SK-N-SH (cell line): ENCODE results near the gene AHNAK2. TPM values are rescaled to one million over a fixed set of nuclear protein-coding genes. Genes with fewer than 3 reads are reported as not detected.

Source experiments
- CTCF ChIA-PET: fragments of 300-600, 350-600 bp; formaldehyde crosslinking; extraction: SDS; loops from one replicate; lab custom pipeline; 2021; lab: Yijun Ruan, JAX
- POLR2A ChIA-PET: fragments of 350-600 bp; sonication (Branson Sonifier 250); formaldehyde crosslinking; extraction: SDS; loops from one replicate; lab custom pipeline; 2020; ENCODE audit warnings: antibody characterized with exemption, inconsistent platforms; lab: Yijun Ruan, JAX
- DNase-seq: peaks from one replicate; pipeline ENCODE4 v3.0.0; 2012
- H2AFZ ChIP-seq: fragments of 200-600 bp; sonication (generic); 2 replicates; pipeline ENCODE4 v1.8.1; 2016; ENCODE audit warnings: antibody characterized with exemption, mild to moderate bottlenecking, low read depth
- H3F3A ChIP-seq: fragments of 200-600 bp; sonication (generic); replicated peaks from 2 replicates; pipeline ENCODE3; 2016; ENCODE audit warnings: antibody characterized with exemption, mild to moderate bottlenecking; ENCODE audit not compliant: insufficient read depth
- H3K27ac ChIP-seq, 2 experiments: fragments of 200-500 bp in 1 of 2; fragments of 200-600 bp in 1 of 2; sonication (Bioruptor generic) in 1 of 2; sonication (generic), shearing (Covaris generic) in 1 of 2; 2 replicates each; pipeline versions ENCODE4 v1.5.1 to v1.6.1; 2014 to 2016; ENCODE audit warnings: low read depth in 2 of 2, inconsistent platforms in 1 of 2, low read length in 1 of 2, mild to moderate bottlenecking in 1 of 2, mixed read lengths in 1 of 2
- H3K27me3 ChIP-seq: fragments of 200-600 bp; sonication (generic), shearing (Covaris generic); 2 replicates; pipeline ENCODE4 v1.6.1; 2016; ENCODE audit warnings: mixed run types; ENCODE audit not compliant: insufficient read depth
- H3K36me3 ChIP-seq, 2 experiments: fragments of 200-500 bp in 1 of 2; fragments of 200-600 bp in 1 of 2; sonication (Bioruptor generic) in 1 of 2; sonication (generic) in 1 of 2; replicated peaks in 1 of 2; 2 replicates each; pipeline versions ENCODE3 to v1.5.1; 2014 to 2016; ENCODE audit warnings: low read length in 1 of 2, mild to moderate bottlenecking in 1 of 2; ENCODE audit not compliant: insufficient read depth in 2 of 2, control insufficient read depth in 1 of 2
- H3K4me1 ChIP-seq, 2 experiments: fragments of 200-500 bp in 1 of 2; fragments of 200-600 bp in 1 of 2; sonication (Bioruptor generic) in 1 of 2; sonication (generic), shearing (Covaris generic) in 1 of 2; 2 replicates each; pipeline versions ENCODE4 v1.5.1 to v1.6.1; 2014 to 2016; ENCODE audit warnings: low read depth in 1 of 2, low read length in 1 of 2, mixed run types in 1 of 2; ENCODE audit not compliant: insufficient read depth in 2 of 2, control insufficient read depth in 1 of 2
- H3K4me2 ChIP-seq: fragments of 200-600 bp; sonication (generic), shearing (Covaris generic); 2 replicates; pipeline ENCODE4 v1.6.1; 2017; ENCODE audit warnings: mixed run types
- H3K4me3 ChIP-seq, 2 experiments: fragments of 200-500 bp in 1 of 2; fragments of 200-600 bp in 1 of 2; sonication (Bioruptor generic) in 1 of 2; sonication (generic), shearing (Covaris generic) in 1 of 2; 2 replicates each; pipeline versions ENCODE4 v1.5.1 to v1.8.1; 2014 to 2016; ENCODE audit warnings: low read depth in 2 of 2, inconsistent platforms in 1 of 2, low read length in 1 of 2, mild to moderate bottlenecking in 1 of 2, mixed read lengths in 1 of 2, moderate library complexity in 1 of 2
- H3K79me2 ChIP-seq: fragments of 200-600 bp; sonication (generic); 2 replicates; pipeline ENCODE4 v1.8.1; 2017; ENCODE audit warnings: mild to moderate bottlenecking; ENCODE audit not compliant: insufficient read depth
- H3K9ac ChIP-seq: fragments of 200-600 bp; sonication (generic); 2 replicates; pipeline ENCODE4 v1.6.1; 2017; ENCODE audit warnings: mixed run types
- H3K9me2 ChIP-seq: fragments of 200-600 bp; sonication (generic); 2 replicates; pipeline ENCODE4 v1.6.1; 2017; ENCODE audit warnings: mixed run types
- H3K9me3 ChIP-seq: fragments of 200-600 bp; sonication (generic); 2 replicates; pipeline ENCODE4 v1.6.1; 2017; ENCODE audit warnings: mixed run types, mild to moderate bottlenecking, moderate library complexity
- H4K20me1 ChIP-seq: fragments of 200-600 bp; sonication (generic); 2 replicates; pipeline ENCODE4 v1.6.1; 2017; ENCODE audit warnings: mild to moderate bottlenecking, mixed run types; ENCODE audit not compliant: insufficient read depth
- CHD2 ChIP-seq: fragments of 150-350 bp; IDR thresholded peaks from 2 replicates; pipeline ENCODE4 v1.6.1; 2018; ENCODE audit warnings: low read length; ENCODE audit not compliant: partially characterized antibody
- ELF1 ChIP-seq: IDR thresholded peaks from 2 replicates; pipeline ENCODE4 v1.4.0; 2012
- EP300 ChIP-seq, 2 experiments: IDR thresholded peaks; 2 replicates each; pipeline versions ENCODE4 v1.4.0 to v1.6.1; 2012; ENCODE audit warnings: borderline replicate concordance in 1 of 2, low read depth in 1 of 2, low read length in 1 of 2
- EZH2phosphoT487 ChIP-seq: fragments of 200-600 bp; sonication (generic); IDR thresholded peaks from 2 replicates; pipeline ENCODE4 v1.6.1; 2017; ENCODE audit warnings: low read depth, mixed run types, mild to moderate bottlenecking, antibody characterized with exemption, moderate library complexity, borderline replicate concordance
- FOXJ3 ChIP-seq: sonication (generic); formaldehyde crosslinking; IDR thresholded peaks from 2 replicates; pipeline ENCODE4 v1.5.1; 2020; ENCODE audit warnings: mild to moderate bottlenecking, missing genetic modification reagents
- FOXM1 ChIP-seq: IDR thresholded peaks from 2 replicates; pipeline ENCODE4 v1.4.0; 2012; ENCODE audit warnings: low read depth, mild to moderate bottlenecking
- GATA2 ChIP-seq: sonication (generic); formaldehyde crosslinking; IDR thresholded peaks from 2 replicates; pipeline ENCODE4 v1.5.0; 2020; ENCODE audit warnings: mild to moderate bottlenecking, missing genetic modification reagents
- RAD21 ChIP-seq: IDR thresholded peaks from 2 replicates; pipeline ENCODE4 v1.6.1; 2012; ENCODE audit warnings: mild to moderate bottlenecking, low read length
- RFX5 ChIP-seq: IDR thresholded peaks from 2 replicates; pipeline ENCODE4 v1.6.1; 2012; ENCODE audit warnings: mild to moderate bottlenecking, improper control_type of control experiment, low read length
- RXRA ChIP-seq: IDR thresholded peaks from 2 replicates; pipeline ENCODE4 v1.4.0; 2012; ENCODE audit warnings: low read depth, mild to moderate bottlenecking, borderline replicate concordance
- SMC3 ChIP-seq: IDR thresholded peaks from 2 replicates; pipeline ENCODE4 v1.6.1; 2012; ENCODE audit warnings: low read depth, low read length, improper control_type of control experiment
- TAF1 ChIP-seq: IDR thresholded peaks from 2 replicates; pipeline ENCODE4 v1.6.1; 2012; ENCODE audit warnings: low read depth, mild to moderate bottlenecking, low read length, moderate library complexity, borderline replicate concordance
- WGBS: methylation state at CpG from one replicate; pipeline ENCODE4 v1.1.6; 2017; ENCODE audit warnings: low lambda C conversion rate; 5-methylcytosine and 5-hydroxymethylcytosine counted together
- polyA plus RNA-seq, 3 experiments: library from polyadenylated mRNA; depleted of rRNA; stranded (reverse); fragments of >200 nt; gene quantifications; 2 replicates each; pipeline ENCODE4 v1.2.3, GENCODE V29; 2012
- TF ChIP-seq, protein P1 (sequence below): IDR thresholded peaks from 2 replicates; pipeline ENCODE4 v1.4.0; 2012; ENCODE audit warnings: low read depth, borderline replicate concordance
- TF ChIP-seq, protein P2 (sequence below): fragments of 150-350 bp; IDR thresholded peaks from 2 replicates; pipeline ENCODE4 v1.6.1; 2016; ENCODE audit warnings: mild to moderate bottlenecking, low read depth, low read length
- TF ChIP-seq, protein P3 (sequence below): fragments of 200-600 bp; sonication (generic); IDR thresholded peaks from 2 replicates; pipeline ENCODE4 v1.6.1; 2017; ENCODE audit warnings: antibody characterized with exemption, mild to moderate bottlenecking, moderate library complexity

Gene AHNAK2
- polyA plus RNA-seq, 1 of the 3 experiments (the other 2 are of a cell fraction) = 33.5 TPM

DNA sequence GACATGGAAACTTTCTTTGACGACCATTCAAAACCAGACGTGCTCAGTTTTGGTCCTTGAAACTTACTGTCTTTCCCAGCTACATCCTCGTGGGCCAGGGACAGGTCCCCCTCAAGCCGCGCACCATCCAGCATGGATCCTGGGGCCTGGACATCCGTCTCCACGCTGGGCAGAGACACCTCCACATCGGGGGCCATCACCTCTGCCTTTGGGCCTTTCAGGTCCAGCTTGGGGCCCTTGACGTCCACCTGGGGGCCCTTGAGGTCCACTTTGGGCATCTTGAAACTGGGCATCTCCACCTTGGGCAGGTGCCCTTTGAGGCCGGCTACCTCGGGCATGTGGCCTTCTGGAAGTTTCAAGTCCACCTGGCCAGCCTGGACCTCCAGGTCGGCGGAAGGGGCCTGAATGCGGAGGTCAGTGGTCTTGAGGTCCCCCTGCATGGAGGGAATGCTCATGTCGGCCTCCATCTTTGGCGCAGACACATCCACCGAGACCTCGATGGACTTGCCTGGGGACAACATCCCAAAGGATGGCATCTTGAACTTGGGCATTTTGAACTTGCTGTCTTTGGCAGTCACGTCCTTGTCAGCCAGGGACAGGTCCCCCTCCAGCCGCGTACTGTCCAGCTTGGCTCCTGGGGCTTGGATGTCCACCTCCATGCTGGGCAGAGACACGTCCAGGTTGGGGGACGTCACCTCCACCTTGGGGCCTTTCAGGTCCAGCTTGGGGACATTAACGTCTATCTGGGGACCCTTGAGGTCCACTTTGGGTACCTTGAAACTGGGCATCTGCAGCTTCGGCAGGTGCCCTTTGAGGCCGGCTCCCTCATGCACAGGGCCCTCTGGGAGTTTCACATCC lies 36.4 kb downstream of the AHNAK2 start:
- no peak for DNase-seq
- Histone ChIP-seq H2AFZ (no peak overlapping the region), H3K4me1 (no peaks in the 10 kb centered on the region), H3K36me3 (peaks cover 7 to 24% of the 10 kb centered on the region in 2 experiments), H3K79me2 (no peaks in the 10 kb centered on the region), H3K27me3 (no peaks in the 10 kb centered on the region), H4K20me1 (no peaks in the 10 kb centered on the region), H3K27ac (no peak overlapping the region), H3K9me3 (no peaks in the 10 kb centered on the region), H3K9me2 (no peaks in the 10 kb centered on the region), H3K4me2 (no peak overlapping the region), H3F3A (peaks cover 3% of the 10 kb centered on the region), H3K4me3 (no peak overlapping the region), H3K9ac (no peak overlapping the region)
- ChIA-PET POLR2A (no interaction called here), CTCF (no interaction called here)
- TF ChIP-seq FOXJ3 (CRISPR knock-in tag) (no peak), RXRA (no peak), RAD21 (no peak)
- WGBS = 79% methylated on average over 15 of the region's 26 CpGs

DNA sequence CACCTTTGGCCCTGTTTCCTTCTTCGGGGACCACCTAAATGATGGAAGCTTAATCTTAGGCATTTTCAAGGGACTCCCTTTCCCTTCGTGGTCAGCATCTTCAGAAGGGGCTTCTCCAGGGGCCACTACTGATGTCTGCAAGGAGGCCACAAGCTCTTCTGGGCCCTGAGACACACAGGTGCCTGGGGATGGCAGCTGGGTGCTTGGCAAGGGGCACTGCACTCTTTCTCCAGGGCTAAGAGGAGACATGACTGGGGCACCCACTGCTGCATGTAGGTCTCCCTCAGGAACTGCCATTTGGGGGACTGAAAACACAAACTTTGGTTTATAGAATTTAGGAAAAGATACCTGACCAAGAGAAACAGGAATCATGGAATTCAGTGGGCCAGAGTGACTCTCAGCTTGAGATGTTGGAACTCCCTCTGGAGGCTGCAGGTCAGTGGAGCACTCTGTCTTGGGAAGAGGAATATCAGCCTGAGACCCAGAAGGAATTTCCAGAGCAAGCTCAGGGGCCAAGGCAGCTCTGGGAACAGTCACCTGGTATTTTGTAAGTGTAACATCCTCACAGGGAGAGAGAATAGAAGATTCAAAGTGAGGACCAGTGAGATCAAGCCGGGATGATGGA lies 37.5 kb downstream of the AHNAK2 start:
- Histone ChIP-seq H3K9ac (no peak overlapping the region), H3K9me2 (no peaks in the 10 kb centered on the region), H3K27me3 (no peaks in the 10 kb centered on the region), H2AFZ (no peak overlapping the region), H4K20me1 (no peaks in the 10 kb centered on the region), H3K4me1 (no peaks in the 10 kb centered on the region), H3K9me3 (no peaks in the 10 kb centered on the region), H3K4me2 (no peak overlapping the region), H3F3A (peaks cover 3% of the 10 kb centered on the region), H3K36me3 (peaks cover 7 to 24% of the 10 kb centered on the region in 2 experiments), H3K27ac (no peak overlapping the region), H3K4me3 (no peak overlapping the region), H3K79me2 (no peaks in the 10 kb centered on the region)
- WGBS = 69% methylated on average over 3 of the region's 3 CpGs
- CTCF ChIA-PET = interaction anchor here (1.5 to 2.4 kb wide), 4 partner anchors 23 to 105 kb away, joined by 3 to 12 read pairs (median 6); no protein-coding TSS in a partner anchor
- DNase-seq = no peak
- no peak for TF ChIP-seq RFX5
- TF ChIP-seq, protein P1, sequence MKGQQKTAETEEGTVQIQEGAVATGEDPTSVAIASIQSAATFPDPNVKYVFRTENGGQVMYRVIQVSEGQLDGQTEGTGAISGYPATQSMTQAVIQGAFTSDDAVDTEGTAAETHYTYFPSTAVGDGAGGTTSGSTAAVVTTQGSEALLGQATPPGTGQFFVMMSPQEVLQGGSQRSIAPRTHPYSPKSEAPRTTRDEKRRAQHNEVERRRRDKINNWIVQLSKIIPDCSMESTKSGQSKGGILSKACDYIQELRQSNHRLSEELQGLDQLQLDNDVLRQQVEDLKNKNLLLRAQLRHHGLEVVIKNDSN = no peak
- TF ChIP-seq RAD21 = peak; percentile 8; the same call in 1 of the 2 replicates
- POLR2A ChIA-PET = no interaction called here

DNA sequence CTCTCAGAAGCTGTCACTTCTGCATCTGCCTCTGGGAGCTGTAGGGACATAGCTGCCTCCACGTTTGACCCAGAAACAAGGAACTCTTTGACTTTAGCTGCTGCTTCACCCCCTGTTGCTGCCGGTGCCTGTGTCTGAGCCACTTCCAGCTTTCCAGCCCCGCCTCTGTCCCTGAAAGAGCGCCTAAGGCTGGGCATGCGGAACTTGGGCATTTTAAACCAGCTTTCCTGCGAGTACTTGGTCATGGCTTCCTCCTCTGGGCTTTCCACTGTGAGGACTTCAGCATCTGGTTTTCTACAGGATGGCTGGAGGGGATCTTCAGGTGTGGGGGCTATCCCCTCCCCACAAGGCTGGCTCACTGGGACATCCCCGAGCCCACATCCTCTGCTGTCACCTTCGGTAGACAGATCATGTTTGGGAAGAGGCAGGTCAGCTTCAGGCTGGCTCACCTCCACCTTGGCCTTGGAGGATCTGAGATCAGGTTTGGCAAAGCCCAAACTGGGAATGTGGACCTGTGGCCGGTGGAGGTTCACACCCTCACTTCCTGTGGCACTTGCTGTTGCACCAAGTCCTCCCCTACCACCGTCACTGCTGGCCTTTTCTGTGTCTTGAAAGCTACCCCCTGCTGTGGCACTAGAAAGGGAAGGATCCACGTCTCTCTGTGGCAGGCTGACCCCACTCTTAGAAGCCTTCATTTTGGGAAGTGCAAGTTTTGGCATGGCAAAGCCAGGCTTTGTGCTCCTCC lies 38.3 kb downstream of the AHNAK2 start:
- Histone ChIP-seq H3K4me2 (no peak overlapping the region), H3K27ac (no peak overlapping the region), H3K4me1 (no peaks in the 10 kb centered on the region), H2AFZ (no peak overlapping the region), H3F3A (peaks cover 3% of the 10 kb centered on the region), H4K20me1 (no peaks in the 10 kb centered on the region), H3K9ac (no peak overlapping the region), H3K9me3 (no peaks in the 10 kb centered on the region), H3K36me3 (peaks cover 7 to 24% of the 10 kb centered on the region in 2 experiments), H3K27me3 (no peaks in the 10 kb centered on the region), H3K4me3 (no peak overlapping the region), H3K79me2 (no peaks in the 10 kb centered on the region), H3K9me2 (no peaks in the 10 kb centered on the region)
- 74% methylated on average over 9 of the region's 11 CpGs for WGBS
- ChIA-PET POLR2A (no interaction called here), CTCF (interaction anchor here (1.5 to 2.4 kb wide), 4 partner anchors 24 to 106 kb away, joined by 3 to 12 read pairs (median 6); no protein-coding TSS in a partner anchor)
- DNase-seq = no peak
- TF ChIP-seq SMC3 (no peak), TAF1 (no peak), FOXM1 (no peak), EP300 (IDR thresholded peaks at IDR 0.05; ENCODE audit: borderline replicate concordance in 1 of 2, low read depth in 1 of 2, low read length in 1 of 2) (no peak), FOXJ3 (CRISPR knock-in tag) (no peak), ELF1 (no peak), GATA2 (CRISPR knock-in tag) (no peak), CHD2 (no peak), EZH2phosphoT487 (no peak)
- TF ChIP-seq, protein P2, sequence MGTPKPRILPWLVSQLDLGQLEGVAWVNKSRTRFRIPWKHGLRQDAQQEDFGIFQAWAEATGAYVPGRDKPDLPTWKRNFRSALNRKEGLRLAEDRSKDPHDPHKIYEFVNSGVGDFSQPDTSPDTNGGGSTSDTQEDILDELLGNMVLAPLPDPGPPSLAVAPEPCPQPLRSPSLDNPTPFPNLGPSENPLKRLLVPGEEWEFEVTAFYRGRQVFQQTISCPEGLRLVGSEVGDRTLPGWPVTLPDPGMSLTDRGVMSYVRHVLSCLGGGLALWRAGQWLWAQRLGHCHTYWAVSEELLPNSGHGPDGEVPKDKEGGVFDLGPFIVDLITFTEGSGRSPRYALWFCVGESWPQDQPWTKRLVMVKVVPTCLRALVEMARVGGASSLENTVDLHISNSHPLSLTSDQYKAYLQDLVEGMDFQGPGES = no peak
- TF ChIP-seq, protein P3, sequence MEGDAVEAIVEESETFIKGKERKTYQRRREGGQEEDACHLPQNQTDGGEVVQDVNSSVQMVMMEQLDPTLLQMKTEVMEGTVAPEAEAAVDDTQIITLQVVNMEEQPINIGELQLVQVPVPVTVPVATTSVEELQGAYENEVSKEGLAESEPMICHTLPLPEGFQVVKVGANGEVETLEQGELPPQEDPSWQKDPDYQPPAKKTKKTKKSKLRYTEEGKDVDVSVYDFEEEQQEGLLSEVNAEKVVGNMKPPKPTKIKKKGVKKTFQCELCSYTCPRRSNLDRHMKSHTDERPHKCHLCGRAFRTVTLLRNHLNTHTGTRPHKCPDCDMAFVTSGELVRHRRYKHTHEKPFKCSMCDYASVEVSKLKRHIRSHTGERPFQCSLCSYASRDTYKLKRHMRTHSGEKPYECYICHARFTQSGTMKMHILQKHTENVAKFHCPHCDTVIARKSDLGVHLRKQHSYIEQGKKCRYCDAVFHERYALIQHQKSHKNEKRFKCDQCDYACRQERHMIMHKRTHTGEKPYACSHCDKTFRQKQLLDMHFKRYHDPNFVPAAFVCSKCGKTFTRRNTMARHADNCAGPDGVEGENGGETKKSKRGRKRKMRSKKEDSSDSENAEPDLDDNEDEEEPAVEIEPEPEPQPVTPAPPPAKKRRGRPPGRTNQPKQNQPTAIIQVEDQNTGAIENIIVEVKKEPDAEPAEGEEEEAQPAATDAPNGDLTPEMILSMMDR = no peak
